HG02973 (cell line): ENCODE results near the gene TF.

ENCODE experiments used
- ATAC-seq: cut with Tn5 transposase; IDR thresholded peaks from one replicate; pipeline ENCODE4 v1.9.1; 2021; ENCODE audit warnings: moderate library complexity; ENCODE audit not compliant: unreplicated experiment

TF gene

DNA sequence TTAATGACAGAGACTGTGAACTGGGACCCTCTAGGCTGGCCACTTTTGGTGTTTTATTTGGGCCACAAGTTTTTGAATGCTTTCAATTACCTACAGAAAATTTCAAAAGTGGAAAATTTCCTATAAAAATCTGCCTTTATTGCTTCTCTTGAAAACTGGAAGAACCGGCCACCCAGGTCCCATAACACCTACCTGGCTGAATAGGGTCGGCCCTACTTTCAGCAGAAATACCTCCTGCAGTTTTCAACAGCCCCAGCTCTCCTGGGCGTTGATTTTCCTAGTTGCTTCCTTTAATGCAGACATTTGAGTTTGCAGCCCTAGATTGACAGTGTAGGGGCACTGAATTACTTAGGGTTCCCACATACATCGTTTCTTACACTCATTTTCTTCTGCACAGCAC is 58.7 kb downstream of the TF start:
- no peak for ATAC-seq

DNA sequence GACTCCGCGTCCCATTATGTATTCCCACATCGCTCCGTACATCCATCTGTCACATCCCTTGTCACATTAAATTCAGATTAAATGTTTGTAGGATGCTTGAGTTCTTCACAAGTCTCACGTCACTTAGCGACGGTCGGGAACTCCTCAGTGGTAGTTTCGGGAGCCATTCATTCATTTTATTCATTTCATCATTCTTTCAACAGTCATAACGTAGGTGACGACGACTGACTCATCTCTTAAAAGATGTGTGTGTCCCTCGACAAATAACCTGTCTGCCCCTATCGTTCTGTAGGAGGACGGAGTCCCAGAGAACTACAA is 59.1 kb downstream of the TF start:
- no peak for ATAC-seq

DNA sequence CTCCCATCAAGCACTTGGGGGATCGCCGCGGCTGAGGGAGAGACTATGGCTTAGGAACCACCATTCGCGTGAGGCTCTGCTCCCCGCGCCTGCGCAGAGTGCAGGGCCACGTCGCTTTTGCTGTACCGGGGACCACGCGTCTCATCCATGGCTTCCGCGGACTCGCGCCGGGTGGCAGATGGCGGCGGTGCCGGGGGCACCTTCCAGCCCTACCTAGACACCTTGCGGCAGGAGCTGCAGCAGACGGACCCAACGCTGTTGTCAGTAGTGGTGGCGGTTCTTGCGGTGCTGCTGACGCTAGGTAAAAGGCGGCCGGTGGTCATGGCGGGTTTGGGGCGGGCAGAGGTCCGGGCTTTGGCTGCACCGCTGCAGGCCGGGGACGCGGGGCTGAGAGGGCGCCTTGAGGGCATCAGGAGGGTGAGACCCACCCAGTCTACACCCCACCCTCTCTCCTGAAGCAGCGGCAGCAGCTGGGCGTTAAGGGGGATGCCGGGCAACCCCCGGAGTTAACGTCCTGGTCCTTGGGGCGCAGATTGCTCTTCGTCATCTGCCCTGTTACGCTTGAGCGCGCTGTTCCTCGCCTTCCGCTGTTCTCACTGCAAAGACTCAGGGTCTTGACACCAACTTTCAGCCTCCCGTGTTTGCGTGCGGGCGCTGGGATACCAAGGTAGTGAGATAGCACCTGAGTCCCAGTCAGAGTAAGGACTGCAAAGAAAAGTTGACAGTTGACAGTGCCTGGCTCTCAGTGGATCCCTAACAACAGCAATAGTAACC is 59.7 kb downstream of the TF start, which contains the start of gene SRPRB:
Gene SRPRB (plus strand): TSS at position 114 of the 774 bp plus-strand sequence. CDS start 34 bp downstream, at position 148.
- ATAC-seq = peak; percentile 97

DNA sequence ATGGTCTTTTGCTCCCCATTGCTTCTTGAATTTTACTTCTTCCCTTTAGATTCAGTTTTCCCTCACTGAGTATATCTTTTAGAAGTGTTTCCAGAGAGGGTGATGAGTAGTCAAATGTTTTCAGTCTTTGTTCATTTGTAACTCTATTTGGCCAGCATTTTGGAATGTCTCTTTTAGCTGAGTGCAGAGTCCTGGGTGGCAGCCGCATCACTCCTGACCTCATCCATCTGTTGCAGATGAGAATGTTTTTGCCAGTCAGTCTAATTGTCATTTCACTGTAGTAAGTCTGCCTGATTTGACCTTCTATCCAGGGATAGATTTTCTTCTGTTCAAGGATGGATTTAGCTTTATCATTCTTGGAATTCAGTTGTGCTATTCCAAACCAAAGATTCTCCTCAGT is 66.7 kb downstream of the TF start:
- no peak for ATAC-seq

DNA sequence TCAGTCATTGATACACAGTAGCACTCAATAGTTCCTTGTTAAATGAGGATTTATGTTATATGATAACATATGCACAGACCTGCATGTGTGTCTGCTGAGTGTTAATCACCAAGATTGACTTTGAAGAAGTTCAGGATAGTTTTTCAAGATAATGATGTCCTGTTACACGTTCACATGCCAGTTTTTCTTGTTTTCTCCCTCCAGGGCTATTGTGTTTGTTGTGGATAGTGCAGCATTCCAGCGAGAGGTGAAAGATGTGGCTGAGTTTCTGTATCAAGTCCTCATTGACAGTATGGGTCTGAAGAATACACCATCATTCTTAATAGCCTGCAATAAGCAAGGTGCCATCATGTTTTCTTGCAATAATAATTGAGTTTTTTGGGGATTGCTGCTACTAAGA is 69.2 kb downstream of the TF start:
- ATAC-seq = no peak

DNA sequence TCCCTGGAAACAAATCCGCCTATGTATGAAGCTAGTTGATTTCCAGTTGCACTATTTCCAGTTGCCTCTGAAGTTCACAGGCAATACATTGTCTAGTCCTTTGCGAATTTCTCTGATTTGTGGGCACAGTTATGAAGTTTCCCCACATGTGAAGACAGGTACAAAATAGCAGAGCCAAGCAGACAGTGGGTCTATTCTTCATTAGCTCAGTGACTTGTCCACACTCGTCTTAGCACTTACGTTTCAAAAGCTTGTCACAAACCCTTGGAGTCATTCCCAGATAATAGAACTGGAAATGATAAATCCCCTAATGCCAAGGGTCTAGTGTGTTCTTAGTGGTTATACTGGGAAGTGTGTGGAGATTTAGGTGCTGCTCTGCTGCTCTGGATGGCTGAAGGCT is 73.9 kb downstream of the TF start:
- ATAC-seq = no peak

DNA sequence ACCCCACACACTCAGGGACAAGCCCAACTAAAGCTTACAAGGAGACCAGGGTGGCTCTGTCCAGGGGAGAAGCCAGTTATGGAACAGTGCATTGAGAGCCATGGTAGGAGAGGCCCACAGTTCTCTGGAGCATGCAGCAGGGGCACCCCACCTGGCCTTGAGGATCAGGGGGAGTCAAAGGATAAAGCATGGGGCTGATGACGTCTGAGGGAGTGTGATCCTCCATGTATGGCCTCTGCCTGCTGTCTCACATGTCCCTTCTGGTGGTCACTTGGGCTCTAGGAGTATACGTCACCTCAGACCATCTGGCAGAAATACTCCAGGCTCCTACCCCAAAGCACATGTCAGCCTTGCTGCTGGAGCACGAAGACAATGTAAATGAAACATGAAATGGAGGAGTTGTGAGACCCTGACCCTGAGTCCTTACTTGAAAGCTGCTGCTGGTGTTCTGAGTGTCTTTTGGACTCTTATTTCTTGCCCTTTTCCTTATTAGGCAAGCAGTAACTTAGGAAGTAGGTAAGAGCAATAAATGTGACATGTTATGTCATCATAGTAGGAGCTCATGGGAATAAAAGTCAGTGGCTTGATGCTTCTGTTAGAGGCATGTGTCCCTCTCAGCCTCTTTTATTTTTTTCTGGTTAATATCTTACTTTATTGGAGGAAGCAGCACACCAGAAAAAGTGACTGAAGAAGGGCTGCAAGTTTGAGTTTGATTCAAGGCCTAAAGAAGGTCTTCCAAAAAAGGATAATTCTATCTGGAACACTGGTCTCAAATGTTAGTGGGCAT is 74.9 kb downstream of the TF start:
- no peak for ATAC-seq

DNA sequence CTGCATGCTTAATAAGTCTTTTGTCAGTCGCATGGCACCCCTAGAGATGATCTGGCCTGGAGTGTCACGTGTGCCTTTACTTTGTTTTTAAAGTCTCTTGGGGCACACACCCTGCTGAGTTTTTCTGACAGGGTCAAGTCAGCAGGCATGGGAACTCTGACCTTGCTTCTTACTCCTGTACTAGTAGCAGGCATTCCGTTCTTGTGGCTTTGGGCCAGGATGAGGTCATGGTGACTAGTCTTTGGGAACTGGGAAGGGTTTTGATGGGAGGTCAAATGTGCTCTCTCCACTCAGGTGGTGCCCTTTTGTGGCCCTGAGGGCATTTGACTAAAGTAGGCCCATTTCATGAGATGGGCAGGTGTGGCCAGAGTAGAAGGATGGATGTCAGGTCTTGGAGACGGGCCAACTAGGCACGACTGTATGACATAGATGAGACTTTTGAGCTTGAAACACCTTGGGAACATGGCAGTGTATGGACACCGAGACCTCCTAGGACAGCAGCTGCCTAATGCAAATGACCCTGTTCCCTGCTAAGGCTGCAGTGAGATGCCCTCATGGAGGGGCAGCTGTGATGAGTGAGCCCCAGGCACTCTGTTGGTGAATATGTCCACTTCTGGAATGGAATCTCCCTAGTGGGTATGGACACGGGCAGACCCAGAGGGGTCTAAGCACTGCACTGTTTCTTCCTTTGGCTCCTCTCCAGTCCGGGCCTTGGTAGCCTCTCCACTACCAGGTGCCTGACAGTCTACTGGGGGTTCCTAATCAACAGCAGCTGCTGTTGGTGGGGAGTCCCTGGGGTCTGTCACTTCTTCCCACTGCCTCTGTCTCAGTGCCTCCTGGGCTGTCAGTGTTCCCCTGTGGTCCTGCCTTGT is 75.8 kb downstream of the TF start:
- no peak for ATAC-seq

DNA sequence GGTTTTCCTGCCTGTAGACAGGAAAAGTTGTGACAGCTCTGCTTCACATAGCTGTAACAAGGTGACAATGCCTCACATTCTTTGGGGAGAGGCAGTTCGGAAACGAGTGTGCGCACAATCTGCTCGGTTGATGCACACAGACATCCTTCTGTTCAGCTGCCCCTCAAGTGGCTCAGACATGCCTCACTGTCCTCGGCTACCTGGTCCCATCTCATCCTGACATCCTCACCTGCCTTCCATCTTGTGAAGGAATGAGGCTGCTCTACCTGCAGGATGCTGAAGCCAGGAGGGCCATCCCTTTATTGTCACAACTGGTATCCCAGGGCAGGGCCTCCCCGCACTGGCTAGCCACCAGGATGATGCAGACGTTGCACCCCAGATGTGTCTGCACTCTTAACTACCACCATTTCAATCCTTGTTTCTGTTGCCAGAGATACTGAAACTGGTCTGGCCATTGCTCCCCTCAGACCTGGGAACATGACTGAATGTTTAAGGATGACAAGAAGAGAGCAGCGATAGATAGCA is 78.8 kb downstream of the TF start:
- ATAC-seq = no peak

DNA sequence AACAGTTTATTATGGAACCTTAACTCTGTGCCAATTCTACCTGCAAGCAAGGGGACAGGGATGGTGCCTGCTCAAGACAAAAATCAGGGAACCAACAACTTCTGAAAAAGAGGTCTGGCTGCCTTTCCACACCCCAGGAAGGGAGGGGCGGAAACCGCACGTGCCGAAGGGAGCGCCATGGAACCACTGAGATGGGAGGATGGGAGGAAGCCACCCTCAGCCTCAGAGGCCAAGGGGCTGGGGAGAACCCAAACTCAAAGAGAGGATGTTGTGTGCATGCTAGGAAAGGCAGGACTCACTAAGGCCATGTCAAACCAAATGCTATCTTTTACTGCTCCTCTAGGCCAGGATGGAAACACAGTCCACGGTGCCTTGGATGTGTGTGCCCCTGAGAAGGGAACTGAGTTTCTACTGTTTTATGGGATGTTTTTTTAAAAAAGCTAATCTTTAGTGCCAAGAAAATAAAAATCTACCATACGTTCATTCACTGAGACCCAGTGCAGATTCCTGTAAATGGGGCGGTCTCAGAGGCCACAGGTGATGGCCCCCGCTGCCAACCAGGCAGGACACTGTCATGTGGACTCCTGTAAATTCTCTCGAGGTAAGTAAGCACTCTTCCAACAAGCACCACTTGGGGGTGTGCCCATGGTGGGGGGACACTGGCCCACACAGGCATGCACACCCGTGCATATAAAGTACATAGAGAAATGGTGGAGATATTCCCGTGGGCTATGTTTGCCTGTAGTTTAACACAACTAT is 80.0 kb downstream of the TF start:
- ATAC-seq = no peak

DNA sequence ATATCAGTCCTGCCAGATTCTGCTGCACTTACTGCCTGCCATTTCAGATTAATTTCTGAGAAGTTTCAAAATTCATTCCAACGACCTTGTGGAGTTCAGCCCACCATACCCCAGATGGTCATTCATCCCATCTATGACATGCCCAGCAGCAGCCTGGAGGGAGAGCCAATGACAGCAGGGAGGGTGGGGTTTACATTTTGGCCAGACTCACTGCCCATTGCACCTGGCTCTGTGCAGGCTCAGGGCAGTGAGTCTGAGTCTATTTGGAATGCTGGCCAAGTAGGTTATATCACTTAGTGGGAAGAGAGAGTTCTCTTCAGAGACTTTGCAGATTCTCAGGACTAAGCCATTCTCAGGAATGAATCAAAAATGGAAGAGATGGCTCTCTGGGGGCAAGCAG is 80.9 kb downstream of the TF start:
- no peak for ATAC-seq

DNA sequence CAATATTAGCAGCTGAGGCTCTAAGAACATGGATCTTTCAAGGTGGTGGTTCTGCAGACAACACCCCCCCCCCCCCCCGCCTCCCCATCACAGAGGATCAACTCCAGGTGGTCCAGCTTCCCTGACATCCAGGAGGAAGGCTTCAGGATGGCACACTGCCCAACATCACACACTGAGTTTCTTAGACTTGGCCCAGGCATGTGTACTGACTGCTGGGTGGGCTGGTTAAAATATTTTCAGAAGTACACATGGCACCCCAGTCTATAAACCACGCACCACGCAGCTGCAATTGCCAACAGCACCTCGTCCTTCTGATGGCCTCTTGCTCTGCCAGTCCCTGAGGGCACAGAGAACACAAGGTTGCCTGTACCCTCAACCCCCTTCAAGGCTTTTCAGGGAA is 81.5 kb downstream of the TF start:
- no peak for ATAC-seq

DNA sequence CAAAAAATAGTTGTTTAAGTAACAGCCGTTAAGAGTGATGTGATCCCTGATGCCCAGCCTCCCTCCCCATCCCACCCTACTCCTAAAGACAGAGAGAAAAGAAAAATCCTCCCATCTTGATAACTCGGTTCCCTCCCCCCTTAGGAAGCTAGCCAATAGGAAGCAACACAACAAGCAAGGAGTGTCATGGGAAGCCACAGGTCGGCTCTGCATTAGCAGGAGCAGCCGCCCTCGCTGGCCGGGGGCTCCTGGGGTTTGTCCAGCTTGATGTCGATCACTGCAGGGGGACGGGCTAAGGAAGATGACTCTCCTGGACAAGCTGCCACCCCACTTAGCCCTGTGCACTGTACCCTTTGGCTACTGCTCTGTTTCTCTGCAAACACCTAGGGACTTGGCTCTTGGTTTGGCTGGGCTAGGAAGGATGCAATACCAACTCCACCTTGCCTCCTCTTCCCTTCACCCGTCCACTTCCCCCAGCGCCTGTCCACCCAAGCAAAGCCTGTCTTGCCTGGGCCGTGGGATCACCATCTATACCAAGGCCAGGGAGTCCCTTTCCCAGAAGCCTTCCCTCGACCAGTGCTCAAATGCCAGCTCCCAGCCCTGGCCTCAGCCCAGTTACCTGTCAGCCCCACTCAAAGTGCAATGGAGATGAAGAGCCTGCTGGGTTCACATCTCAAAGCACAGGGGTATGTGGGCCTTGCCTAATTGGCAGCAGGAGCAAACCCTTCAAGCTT is 82.5 kb downstream of the TF start:
- no peak for ATAC-seq

DNA sequence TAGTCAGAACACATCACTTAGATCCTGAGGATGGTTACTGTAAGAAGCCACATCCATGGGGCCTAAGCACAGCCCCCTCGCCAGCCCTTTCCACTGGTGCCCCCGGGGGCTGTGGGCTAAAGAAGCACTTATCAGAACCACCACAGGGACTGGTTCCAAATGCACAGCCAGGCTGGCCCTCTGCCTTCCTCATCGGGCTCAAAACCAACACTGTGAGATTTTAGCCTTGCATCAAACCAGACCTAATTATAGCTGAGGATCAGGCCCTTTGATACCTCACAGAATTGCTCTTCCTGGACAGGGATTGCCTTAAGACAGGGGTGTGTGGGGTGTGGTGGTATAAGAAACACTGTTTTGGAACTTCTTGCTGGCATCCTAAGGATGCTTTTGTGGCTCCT is 83.1 kb downstream of the TF start:
- no peak for ATAC-seq

DNA sequence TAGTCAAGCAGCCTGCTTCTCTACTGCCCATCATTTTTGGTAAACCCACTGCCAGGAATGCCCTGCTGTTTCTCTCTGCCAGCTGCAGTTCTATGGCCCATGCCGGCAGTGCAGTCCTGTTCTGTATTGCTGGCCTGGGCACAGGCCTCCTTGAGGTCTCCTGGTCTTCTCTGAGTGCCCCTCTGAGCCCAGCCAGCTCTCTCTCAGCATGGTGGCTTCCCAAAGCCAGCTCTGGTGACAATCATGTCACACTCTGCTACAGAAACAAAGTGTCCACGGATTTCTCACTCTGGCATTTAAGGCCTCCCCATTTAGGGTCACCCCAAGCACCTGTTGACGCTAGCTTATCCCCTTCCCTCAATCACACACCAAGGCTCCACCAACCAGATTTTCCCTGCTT is 83.9 kb downstream of the TF start:
- ATAC-seq = no peak

DNA sequence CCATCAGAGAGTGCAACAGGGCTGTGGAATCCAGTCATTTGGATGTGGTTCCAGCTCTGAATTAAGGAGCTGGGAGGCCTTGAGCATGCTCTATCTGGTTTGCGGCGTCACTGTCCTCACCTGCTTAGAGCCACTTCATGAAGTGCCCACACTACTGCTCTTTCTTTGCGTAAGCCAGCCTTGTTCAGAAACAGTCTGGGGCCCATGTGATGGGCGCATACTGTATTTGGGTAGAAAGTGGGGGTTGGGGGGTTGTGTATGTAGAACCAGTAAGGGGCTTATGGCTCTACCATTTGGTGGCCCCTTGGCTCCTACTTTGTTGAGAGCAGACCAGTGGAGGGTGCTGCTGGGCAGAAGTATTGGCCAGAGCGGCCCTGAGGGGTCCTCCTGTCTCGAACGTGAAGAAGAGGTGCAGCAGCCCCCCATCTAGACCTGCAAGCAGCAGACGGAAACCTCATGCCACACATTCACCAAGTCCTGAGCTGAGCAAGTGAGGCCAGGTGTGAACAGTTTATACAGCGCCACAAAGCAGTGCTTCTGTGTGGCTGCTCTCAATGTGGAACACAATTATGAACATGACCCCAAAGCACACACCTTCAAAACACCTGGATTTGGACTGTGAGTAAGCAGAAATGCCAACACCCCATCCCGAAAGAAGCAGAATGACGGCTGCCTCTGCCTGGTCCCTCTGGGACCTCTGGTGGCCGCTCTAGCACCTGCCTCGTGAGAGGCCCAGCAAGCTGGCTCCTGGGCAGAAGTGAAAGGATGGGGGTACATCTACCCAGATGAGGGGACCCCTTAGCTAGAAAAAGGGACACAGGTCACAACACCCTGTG is 86.0 kb downstream of the TF start:
- no peak for ATAC-seq

DNA sequence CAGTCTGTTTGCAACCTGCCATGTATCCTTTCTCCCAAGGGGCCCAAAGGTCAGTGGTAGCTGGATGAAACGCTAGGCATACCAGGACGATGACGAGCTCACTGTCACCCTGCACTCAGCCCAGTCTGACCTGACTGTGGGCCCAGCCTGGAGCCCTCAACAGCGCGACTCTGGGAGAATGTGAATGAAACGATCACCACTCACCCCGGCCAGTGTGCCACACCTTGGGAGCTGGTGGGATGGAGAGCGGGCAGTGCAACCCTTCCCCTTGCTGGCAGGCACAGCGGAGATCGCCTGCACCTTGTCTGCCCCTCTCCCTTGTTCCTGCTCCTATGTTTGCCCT is 86.6 kb downstream of the TF start:
- no peak for ATAC-seq

DNA sequence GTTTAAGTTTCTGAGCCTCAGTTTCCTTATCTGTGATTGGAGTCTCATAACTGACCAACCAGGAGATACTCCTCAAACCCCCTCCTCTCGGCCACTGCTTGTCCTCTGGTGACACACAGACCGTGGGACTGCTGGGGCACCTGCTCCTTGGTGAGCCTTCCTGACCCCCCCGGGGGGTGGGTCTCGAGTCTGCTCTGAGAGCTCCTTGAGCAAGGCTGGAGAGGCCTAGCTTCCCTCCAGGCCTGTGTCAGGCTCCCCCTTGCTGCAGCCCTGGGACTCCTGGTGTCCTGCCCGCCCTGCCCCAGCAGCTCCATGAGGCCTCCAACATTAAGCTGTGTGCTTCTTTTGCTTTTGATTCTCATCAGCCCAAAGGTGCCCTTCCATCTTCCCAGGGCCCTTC is 87.1 kb downstream of the TF start:
- no peak for ATAC-seq
